Mononuclear cell (primary cell): Measurements from ENCODE around the gene PTPRN2. TPM values are rescaled to one million over a fixed set of nuclear protein-coding genes. Genes with fewer than 3 reads are reported as not detected.

Experiments
- H3K27me3 ChIP-seq: 2 replicates; pipeline ENCODE4 v1.6.0; 2011; ENCODE audit warnings: low read length, control low read depth; ENCODE audit not compliant: insufficient read depth
- H3K4me1 ChIP-seq: 2 replicates; pipeline ENCODE4 v1.5.1; 2011; ENCODE audit warnings: mild to moderate bottlenecking, low read length, control low read depth; ENCODE audit not compliant: insufficient read depth
- H3K4me3 ChIP-seq: 2 replicates; pipeline ENCODE4 v1.5.1; 2011; ENCODE audit warnings: mild to moderate bottlenecking, low read length, moderate library complexity
- H3K9me3 ChIP-seq: 2 replicates; pipeline ENCODE4 v1.5.1; 2011; ENCODE audit warnings: low read depth, mild to moderate bottlenecking, control low read depth, low read length
- total RNA-seq: library from RNA; depleted of rRNA; stranded (reverse); fragments of >200 nt; gene quantifications from one replicate; pipeline ENCODE4 v1.2.3, GENCODE V29; 2012

PTPRN2 gene
- total RNA-seq, 1 donor, result 0.31 TPM

- H3K4me3 ChIP-seq, result no peak overlapping the region
- H3K9me3 ChIP-seq, result peaks cover 7% of the 10 kb centered on the region
- no peaks in the 10 kb centered on the region for H3K4me1 ChIP-seq
- H3K27me3 ChIP-seq, result no peaks in the 10 kb centered on the region
Observed at GRCh38 chr7:158264881-158265742, 322.5 kb downstream of the PTPRN2 start.

- no peaks in the 10 kb centered on the region for H3K27me3 ChIP-seq
- no peaks in the 10 kb centered on the region for H3K4me1 ChIP-seq
- no peak overlapping the region for H3K4me3 ChIP-seq
- peaks cover 7% of the 10 kb centered on the region for H3K9me3 ChIP-seq
Observed at GRCh38 chr7:158263964-158264748, 323.5 kb downstream of the PTPRN2 start.

- peaks cover 7% of the 10 kb centered on the region for H3K9me3 ChIP-seq
- H3K4me3 ChIP-seq, result no peak overlapping the region
- no peaks in the 10 kb centered on the region for H3K27me3 ChIP-seq
- H3K4me1 ChIP-seq, result no peaks in the 10 kb centered on the region
Observed at GRCh38 chr7:158263110-158263963, 324.3 kb downstream of the PTPRN2 start.

GRCh38 chr7:158262284-158263109 is 325.1 kb downstream of the PTPRN2 start:
- Histone ChIP-seq H3K4me1 (no peaks in the 10 kb centered on the region), H3K27me3 (no peaks in the 10 kb centered on the region), H3K9me3 (peaks cover 7% of the 10 kb centered on the region), H3K4me3 (no peak overlapping the region)

GRCh38 chr7:158261362-158262235 is 326.0 kb downstream of the PTPRN2 start:
- Histone ChIP-seq H3K9me3 (peaks cover 7% of the 10 kb centered on the region), H3K4me3 (no peak overlapping the region), H3K4me1 (no peaks in the 10 kb centered on the region)

GRCh38 chr7:158260567-158261361 is 326.9 kb downstream of the PTPRN2 start:
- H3K27me3 ChIP-seq, result no peaks in the 10 kb centered on the region
- H3K4me1 ChIP-seq, result no peaks in the 10 kb centered on the region
- no peak overlapping the region for H3K4me3 ChIP-seq
- peaks cover 7% of the 10 kb centered on the region for H3K9me3 ChIP-seq

More at GRCh38 chr7:158261362-158262235, 326.0 kb downstream of the PTPRN2 start:
- H3K27me3 ChIP-seq, result no peaks in the 10 kb centered on the region

- no peaks in the 10 kb centered on the region for H3K27me3 ChIP-seq
- H3K4me3 ChIP-seq, result no peak overlapping the region
- H3K4me1 ChIP-seq, result no peaks in the 10 kb centered on the region
- peaks cover 7% of the 10 kb centered on the region for H3K9me3 ChIP-seq
Observed at GRCh38 chr7:158259671-158260418, 327.8 kb downstream of the PTPRN2 start.

GRCh38 chr7:158259141-158259540 is 328.5 kb downstream of the PTPRN2 start:
- H3K27me3 ChIP-seq, result no peaks in the 10 kb centered on the region
- no peak overlapping the region for H3K4me3 ChIP-seq
- peaks cover 7% of the 10 kb centered on the region for H3K9me3 ChIP-seq
- H3K4me1 ChIP-seq, result no peaks in the 10 kb centered on the region

GRCh38 chr7:158258411-158259130 is 329.1 kb downstream of the PTPRN2 start:
- Histone ChIP-seq H3K27me3 (no peaks in the 10 kb centered on the region), H3K9me3 (peaks cover 7% of the 10 kb centered on the region), H3K4me1 (no peaks in the 10 kb centered on the region), H3K4me3 (no peak overlapping the region)

GRCh38 chr7:158257516-158258410 is 329.9 kb downstream of the PTPRN2 start:
- no peaks in the 10 kb centered on the region for H3K27me3 ChIP-seq
- H3K4me1 ChIP-seq, result no peaks in the 10 kb centered on the region
- H3K9me3 ChIP-seq, result peaks cover 6% of the 10 kb centered on the region
- no peak overlapping the region for H3K4me3 ChIP-seq

GRCh38 chr7:158257001-158257400 is 330.6 kb downstream of the PTPRN2 start:
- no peak overlapping the region for H3K4me3 ChIP-seq
- no peaks in the 10 kb centered on the region for H3K9me3 ChIP-seq
- no peaks in the 10 kb centered on the region for H3K27me3 ChIP-seq
- no peaks in the 10 kb centered on the region for H3K4me1 ChIP-seq
